DND-41 (cell line): ENCODE results near the gene THNSL1.

ENCODE experiments used
- EZH2 ChIP-seq: IDR thresholded peaks from 3 replicates; pipeline ENCODE4 v1.6.1; 2012; ENCODE audit warnings: borderline replicate concordance, low read depth, mild to moderate bottlenecking, moderate library complexity, low read length, inconsistent platforms; ENCODE audit not compliant: severe bottlenecking
- TF ChIP-seq, protein P1 (sequence below): IDR thresholded peaks from 2 replicates; pipeline ENCODE4 v1.5.1; 2012; ENCODE audit warnings: borderline replicate concordance, low read length, moderate library complexity, mild to moderate bottlenecking; ENCODE audit not compliant: poor library complexity, severe bottlenecking; ENCODE audit errors: extremely low read depth

DNA sequence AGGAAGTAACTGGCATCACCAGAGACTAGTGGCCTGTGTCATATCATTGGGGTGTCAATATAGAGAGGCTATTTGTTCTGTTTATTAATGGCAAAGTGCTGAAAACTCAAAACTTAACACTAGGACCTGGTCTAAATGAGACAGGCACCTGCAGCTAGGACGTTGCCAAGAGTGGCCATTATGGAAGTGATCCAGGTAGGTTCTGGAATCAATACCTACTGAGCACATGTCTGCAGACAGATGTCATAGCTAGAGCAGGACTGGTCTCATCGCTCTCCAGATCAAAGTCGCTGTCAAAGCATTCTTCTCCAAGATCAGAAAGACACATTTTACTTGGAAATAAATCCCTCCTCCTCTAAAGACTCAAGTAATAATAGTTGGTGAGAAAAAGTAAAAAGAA, 40.3 kb downstream of the THNSL1 start:
- TF ChIP-seq, protein P1, sequence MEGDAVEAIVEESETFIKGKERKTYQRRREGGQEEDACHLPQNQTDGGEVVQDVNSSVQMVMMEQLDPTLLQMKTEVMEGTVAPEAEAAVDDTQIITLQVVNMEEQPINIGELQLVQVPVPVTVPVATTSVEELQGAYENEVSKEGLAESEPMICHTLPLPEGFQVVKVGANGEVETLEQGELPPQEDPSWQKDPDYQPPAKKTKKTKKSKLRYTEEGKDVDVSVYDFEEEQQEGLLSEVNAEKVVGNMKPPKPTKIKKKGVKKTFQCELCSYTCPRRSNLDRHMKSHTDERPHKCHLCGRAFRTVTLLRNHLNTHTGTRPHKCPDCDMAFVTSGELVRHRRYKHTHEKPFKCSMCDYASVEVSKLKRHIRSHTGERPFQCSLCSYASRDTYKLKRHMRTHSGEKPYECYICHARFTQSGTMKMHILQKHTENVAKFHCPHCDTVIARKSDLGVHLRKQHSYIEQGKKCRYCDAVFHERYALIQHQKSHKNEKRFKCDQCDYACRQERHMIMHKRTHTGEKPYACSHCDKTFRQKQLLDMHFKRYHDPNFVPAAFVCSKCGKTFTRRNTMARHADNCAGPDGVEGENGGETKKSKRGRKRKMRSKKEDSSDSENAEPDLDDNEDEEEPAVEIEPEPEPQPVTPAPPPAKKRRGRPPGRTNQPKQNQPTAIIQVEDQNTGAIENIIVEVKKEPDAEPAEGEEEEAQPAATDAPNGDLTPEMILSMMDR = no peak
- no peak for TF ChIP-seq EZH2
